Measurements from ENCODE around the gene RALGPS1. TPM values are rescaled to one million over a fixed set of nuclear protein-coding genes. Genes with fewer than 3 reads are reported as not detected.

The RALGPS1 gene
- total RNA-seq, 4 donors from 2014 or later: 4.6 to 11.9 (median 10.0) TPM

DNA sequence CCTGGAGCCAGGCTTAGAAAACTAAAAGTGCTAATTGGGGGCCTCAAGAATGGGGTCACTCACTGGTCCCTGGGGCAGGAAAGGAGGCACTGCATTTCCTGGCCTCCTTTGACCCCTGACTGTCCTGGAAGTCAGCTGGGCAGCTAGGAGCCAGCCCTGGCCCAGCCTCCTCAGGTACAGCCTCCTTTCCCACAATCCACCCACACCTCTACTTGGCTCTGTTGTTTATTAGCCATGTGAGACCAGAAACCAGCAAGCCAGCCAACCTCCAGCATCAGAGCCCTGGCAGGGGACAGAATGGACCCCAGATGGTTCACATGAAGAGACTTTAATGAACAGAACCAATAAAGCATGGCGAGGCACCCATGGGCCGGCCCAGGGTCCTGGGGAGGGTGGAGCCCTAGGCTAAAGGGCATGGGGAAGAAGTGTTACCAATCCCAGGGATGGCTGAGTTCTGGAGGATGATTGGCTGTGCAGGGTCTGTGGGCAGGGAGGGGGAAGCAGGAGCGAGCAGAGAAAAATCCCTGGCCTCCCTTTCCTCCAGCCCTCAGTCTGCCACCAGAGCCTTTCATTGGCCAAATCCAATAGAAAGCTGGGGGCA, 263.2 kb downstream of the RALGPS1 start:
- Histone ChIP-seq H3K27me3 (no peaks in the 10 kb centered on the region), H3K36me3 (peaks cover 0 to 7% (median 3%) of the 10 kb centered on the region in 4 donors), H3K27ac (replicated peaks in 1 of 4) (no peak overlapping the region), H3K4me3 (no peak overlapping the region), H3K9me3 (no peaks in the 10 kb centered on the region), H3K4me1 (peaks cover 13 to 22% (median 18%) of the 10 kb centered on the region in 4 donors)
- intact Hi-C loops (cut with DNase I): no loop called here
- TF ChIP-seq POLR2A (IDR thresholded peaks at IDR 0.05; ENCODE audit: low read depth) (no peak), POLR2AphosphoS5 (IDR thresholded peaks at IDR 0.05) (no peak), EP300 (IDR thresholded peaks at IDR 0.05) (no peak)
- TF ChIP-seq, protein P1, sequence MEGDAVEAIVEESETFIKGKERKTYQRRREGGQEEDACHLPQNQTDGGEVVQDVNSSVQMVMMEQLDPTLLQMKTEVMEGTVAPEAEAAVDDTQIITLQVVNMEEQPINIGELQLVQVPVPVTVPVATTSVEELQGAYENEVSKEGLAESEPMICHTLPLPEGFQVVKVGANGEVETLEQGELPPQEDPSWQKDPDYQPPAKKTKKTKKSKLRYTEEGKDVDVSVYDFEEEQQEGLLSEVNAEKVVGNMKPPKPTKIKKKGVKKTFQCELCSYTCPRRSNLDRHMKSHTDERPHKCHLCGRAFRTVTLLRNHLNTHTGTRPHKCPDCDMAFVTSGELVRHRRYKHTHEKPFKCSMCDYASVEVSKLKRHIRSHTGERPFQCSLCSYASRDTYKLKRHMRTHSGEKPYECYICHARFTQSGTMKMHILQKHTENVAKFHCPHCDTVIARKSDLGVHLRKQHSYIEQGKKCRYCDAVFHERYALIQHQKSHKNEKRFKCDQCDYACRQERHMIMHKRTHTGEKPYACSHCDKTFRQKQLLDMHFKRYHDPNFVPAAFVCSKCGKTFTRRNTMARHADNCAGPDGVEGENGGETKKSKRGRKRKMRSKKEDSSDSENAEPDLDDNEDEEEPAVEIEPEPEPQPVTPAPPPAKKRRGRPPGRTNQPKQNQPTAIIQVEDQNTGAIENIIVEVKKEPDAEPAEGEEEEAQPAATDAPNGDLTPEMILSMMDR (IDR thresholded peaks at IDR 0.05): no peak
- WGBS: 100% methylated on average over 3 of the region's 3 CpGs
- no peak for DNase-seq (ENCODE audit: extremely low spot score)

DNA sequence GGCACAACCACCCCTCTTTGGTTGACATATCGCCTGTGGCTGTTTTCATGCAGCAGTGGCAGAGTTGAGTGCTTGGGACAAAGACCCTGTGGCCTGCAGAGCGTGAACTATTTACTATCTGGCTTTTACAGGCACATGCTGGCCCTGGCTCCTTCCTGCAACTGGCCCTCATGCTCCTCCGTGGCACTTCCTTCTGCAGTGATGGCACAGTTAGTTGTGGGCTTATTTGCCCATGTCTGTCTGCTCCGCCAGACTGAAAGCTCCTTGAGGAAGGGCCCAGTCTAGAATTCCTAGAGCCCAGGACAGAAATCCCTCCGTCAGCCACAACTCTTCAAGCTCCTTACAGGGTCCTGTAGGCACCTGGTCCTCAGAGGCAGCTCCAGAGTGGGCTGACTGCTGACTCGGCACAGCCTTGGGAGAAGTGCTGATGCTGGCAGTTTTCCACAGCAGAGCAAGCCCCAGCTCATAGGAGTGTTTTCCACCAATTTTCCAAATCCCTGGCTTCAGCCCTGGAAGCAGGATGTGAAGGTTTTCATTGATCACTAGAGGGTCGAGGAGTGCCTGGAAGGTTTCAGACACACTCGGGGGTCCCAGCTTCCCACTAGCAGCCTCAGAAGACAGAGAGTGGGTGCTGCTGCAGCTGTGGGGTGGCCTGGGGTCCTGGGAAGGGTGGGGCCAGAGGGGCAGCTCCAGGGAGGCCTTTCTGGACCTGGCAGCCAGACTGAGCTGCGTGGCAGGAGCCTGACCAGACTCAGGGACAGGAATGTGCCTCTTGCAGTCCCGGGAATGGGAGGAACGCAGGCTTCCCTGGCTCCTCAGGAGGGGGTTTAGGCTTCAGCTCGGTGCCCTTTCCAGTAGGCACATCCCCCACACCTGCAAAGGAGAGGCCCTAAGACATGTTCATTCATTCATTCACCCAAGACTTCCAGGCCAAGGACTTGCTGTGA, 264.4 kb downstream of the RALGPS1 start:
- Histone ChIP-seq H3K4me1 (peaks cover 16 to 29% (median 22%) of the 10 kb centered on the region in 4 donors), H3K36me3 (peaks cover 0 to 7% (median 3%) of the 10 kb centered on the region in 4 donors), H3K27me3 (no peaks in the 10 kb centered on the region), H3K4me3 (no peak overlapping the region), H3K9me3 (no peaks in the 10 kb centered on the region), H3K27ac (replicated peaks in 1 of 4) (peak overlapping the region in 2 of 4 donors; percentile 8 to 28)
- no peak for TF ChIP-seq EP300 (IDR thresholded peaks at IDR 0.05)
- no peak for TF ChIP-seq POLR2A (IDR thresholded peaks at IDR 0.05; ENCODE audit: low read depth)
- no peak for TF ChIP-seq POLR2AphosphoS5 (IDR thresholded peaks at IDR 0.05)
- TF ChIP-seq, protein P1 (IDR thresholded peaks at IDR 0.05): no peak
- intact Hi-C loops (cut with DNase I): no loop called here
- WGBS: 84% methylated on average over 11 of the region's 12 CpGs
- DNase-seq (ENCODE audit: extremely low spot score): no peak

DNA sequence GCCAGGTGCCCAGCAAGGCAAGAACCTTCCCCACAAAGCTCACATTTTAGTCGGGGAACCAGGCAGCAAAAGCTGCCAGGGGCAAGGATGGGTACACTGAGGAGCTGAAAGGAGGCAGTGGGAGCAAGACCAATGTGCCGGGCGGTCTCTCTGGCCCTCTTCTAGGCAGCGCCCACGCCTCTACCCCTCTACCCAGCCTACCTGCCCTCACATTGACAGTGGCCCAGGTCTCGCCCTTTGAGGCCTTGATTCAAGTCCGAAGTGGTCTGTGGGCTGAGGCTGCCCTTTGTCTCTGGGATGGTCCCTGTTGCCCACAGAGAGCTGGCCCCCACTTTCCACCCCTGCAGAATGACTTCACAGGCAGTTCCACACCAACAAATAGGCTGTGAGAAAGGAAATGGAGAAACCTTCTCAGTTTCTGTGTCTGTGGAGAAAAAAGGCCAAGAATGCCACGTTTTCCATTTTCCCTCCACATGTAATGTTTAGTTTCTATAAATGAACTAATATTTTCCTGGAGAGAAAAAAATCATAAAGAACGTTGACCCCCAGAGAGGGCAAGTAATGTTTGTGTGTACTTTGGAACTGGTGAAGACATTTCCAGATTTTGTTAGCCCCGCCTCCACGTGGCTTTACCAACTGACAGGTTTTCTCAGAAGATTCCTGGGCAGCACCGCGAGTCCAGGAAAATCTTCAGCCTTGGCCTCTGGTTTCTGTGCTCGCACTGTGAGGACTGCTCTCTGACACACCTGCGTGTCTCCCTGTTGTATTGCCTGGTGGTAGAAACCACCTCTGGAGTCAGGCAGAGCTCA, 265.3 kb downstream of the RALGPS1 start:
- Histone ChIP-seq H3K9me3 (no peaks in the 10 kb centered on the region), H3K27me3 (no peaks in the 10 kb centered on the region), H3K4me3 (no peak overlapping the region), H3K36me3 (peaks cover 0 to 3% (median 1%) of the 10 kb centered on the region in 4 donors), H3K4me1 (peaks cover 24 to 34% (median 29%) of the 10 kb centered on the region in 4 donors), H3K27ac (replicated peaks in 1 of 4) (peak overlapping the region in 3 of 4 donors; percentile 8 to 28 (median 26))
- TF ChIP-seq POLR2AphosphoS5 (IDR thresholded peaks at IDR 0.05) (no peak), POLR2A (IDR thresholded peaks at IDR 0.05; ENCODE audit: low read depth) (no peak), EP300 (IDR thresholded peaks at IDR 0.05) (no peak)
- TF ChIP-seq, protein P1 (IDR thresholded peaks at IDR 0.05): no peak
- no peak for DNase-seq (ENCODE audit: extremely low spot score)
- intact Hi-C loops (cut with DNase I): no loop called here
- 80% methylated on average over 15 of the region's 15 CpGs for WGBS

DNA sequence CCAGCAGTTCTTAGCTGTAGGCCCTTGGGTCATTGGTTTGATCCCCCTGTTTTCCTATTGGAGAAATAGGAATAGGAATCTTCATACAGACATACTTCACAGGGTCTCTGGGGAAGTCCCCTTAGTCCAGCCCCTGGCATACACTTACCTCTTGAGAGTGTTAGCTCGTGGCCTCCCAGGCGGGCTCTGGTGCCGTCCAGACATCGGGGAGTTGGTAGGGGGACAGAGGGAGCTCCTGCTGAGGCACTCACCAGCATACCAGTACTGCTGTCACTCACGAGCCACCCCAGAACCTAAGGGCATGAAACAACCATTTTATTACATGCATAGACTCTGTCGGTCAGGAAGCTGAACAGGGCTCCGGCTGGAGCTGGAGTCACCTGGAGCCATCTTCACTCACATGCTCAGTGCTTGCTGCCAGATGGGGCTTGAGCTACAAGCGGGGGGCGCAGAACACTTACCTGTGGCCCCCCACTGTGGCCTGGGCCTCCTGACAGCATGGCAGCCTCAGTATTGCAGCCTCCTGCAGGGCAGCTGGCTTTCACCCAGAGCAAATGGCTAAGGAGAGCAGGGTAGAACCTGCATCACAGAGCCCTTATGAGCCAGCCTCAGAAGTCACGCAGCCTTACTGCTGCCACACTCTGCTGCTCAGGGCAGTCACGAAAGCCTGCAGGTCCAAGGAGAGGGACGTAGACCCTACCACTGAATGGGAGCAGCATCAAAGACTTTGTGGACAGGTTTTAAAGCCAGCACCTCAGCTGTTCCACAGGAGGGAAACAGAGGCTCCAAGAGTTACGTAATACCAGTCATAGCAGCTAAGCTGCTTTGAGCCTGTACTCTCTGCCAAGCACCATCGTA, 266.1 kb downstream of the RALGPS1 start:
- H3K27me3 ChIP-seq: no peaks in the 10 kb centered on the region
- H3K4me1 ChIP-seq: peaks cover 33 to 43% (median 35%) of the 10 kb centered on the region in 4 donors
- WGBS: 94% methylated on average over 9 of the region's 14 CpGs
- DNase-seq (ENCODE audit: extremely low spot score): no peak
- TF ChIP-seq POLR2AphosphoS5 (IDR thresholded peaks at IDR 0.05): no peak
- TF ChIP-seq POLR2A (IDR thresholded peaks at IDR 0.05; ENCODE audit: low read depth): no peak
- TF ChIP-seq, protein P1 (IDR thresholded peaks at IDR 0.05): no peak
- no peak for TF ChIP-seq EP300 (IDR thresholded peaks at IDR 0.05)
- H3K4me3 ChIP-seq: no peak overlapping the region
- peak overlapping the region in 1 of 4 donors; percentile 8 for H3K27ac ChIP-seq (replicated peaks in 1 of 4)
- H3K9me3 ChIP-seq: no peaks in the 10 kb centered on the region
- intact Hi-C loops (cut with DNase I): no loop called here
- H3K36me3 ChIP-seq: no peaks in the 10 kb centered on the region
